DOHH2 (cell line): Measurements from ENCODE around the gene SRRM2.

Source experiments
- CTCF ChIP-seq: fragments of 200-600 bp; sonication (generic); IDR thresholded peaks from one replicate; pipeline ENCODE4 v1.5.1; 2014; ENCODE audit warnings: antibody characterized with exemption, mild to moderate bottlenecking, low read depth, low read length; ENCODE audit not compliant: poor library complexity, severe bottlenecking
- EZH2phosphoT487 ChIP-seq: fragments of 200-600 bp; sonication (generic); IDR thresholded peaks from 2 replicates; pipeline ENCODE4 v1.6.1; 2017; ENCODE audit warnings: borderline replicate concordance, mild to moderate bottlenecking, antibody characterized with exemption, low read length, moderate library complexity, mixed read lengths

- no peak for TF ChIP-seq CTCF
- TF ChIP-seq EZH2phosphoT487 = no peak
Observed at GRCh38 chr16:2783581-2784357, 31.3 kb downstream of the SRRM2 start.
